HEK293 (cell line): ENCODE measurements around the gene SERTAD4.

ENCODE experiments used
- BCL11A ChIP-seq: fragments of 450-650 bp; formaldehyde crosslinking; IDR thresholded peaks from 2 replicates; pipeline ENCODE4 v1.5.1; 2016; ENCODE audit warnings: low read depth, missing biosample characterization, missing genetic modification characterization
- CTCF ChIP-seq: fragments of 450-650 bp; formaldehyde crosslinking; IDR thresholded peaks from 2 replicates; pipeline ENCODE4 v1.5.1; 2016; ENCODE audit warnings: missing biosample characterization, missing genetic modification characterization
- HIC1 ChIP-seq: fragments of 450-650 bp; formaldehyde crosslinking; IDR thresholded peaks from 2 replicates; pipeline ENCODE4 v1.5.1; 2016; ENCODE audit warnings: missing biosample characterization, missing genetic modification characterization
- IKZF3 ChIP-seq: fragments of 450-650 bp; IDR thresholded peaks from 2 replicates; pipeline ENCODE4 v1.5.0; 2018; ENCODE audit warnings: missing biosample characterization, mild to moderate bottlenecking, missing genetic modification characterization, moderate library complexity
- PRDM10 ChIP-seq: fragments of 450-650 bp; formaldehyde crosslinking; IDR thresholded peaks from 2 replicates; pipeline ENCODE4 v1.5.1; 2016; ENCODE audit warnings: missing biosample characterization, missing genetic modification characterization
- PRDM2 ChIP-seq: fragments of 450-650 bp; formaldehyde crosslinking; IDR thresholded peaks from 2 replicates; pipeline ENCODE4 v1.5.1; 2016; ENCODE audit warnings: missing biosample characterization, missing genetic modification characterization, borderline replicate concordance
- RBAK ChIP-seq: fragments of 450-650 bp; formaldehyde crosslinking; IDR thresholded peaks from 2 replicates; pipeline ENCODE4 v1.5.1; 2016; ENCODE audit warnings: missing biosample characterization, missing genetic modification characterization
- ZBTB11 ChIP-seq: fragments of 450-650 bp; formaldehyde crosslinking; conservative IDR thresholded peaks from 2 replicates; pipeline ENCODE4 v1.5.1; 2016; ENCODE audit warnings: low read depth, missing biosample characterization, missing genetic modification characterization
- ZEB2 ChIP-seq: fragments of 450-650 bp; formaldehyde crosslinking; IDR thresholded peaks from 2 replicates; pipeline ENCODE4 v1.5.1; 2016; ENCODE audit warnings: missing biosample characterization, missing genetic modification characterization
- ZNF138 ChIP-seq: fragments of 450-650 bp; formaldehyde crosslinking; IDR thresholded peaks from 2 replicates; pipeline ENCODE4 v1.5.1; 2016; ENCODE audit warnings: missing biosample characterization, missing genetic modification characterization, borderline replicate concordance
- ZNF155 ChIP-seq: fragments of 450-650 bp; formaldehyde crosslinking; IDR thresholded peaks from 2 replicates; pipeline ENCODE4 v1.5.1; 2016; ENCODE audit warnings: missing biosample characterization, missing genetic modification characterization
- ZNF2 ChIP-seq: fragments of 450-650 bp; formaldehyde crosslinking; IDR thresholded peaks from 2 replicates; pipeline ENCODE4 v1.5.1; 2016; ENCODE audit warnings: missing biosample characterization, missing genetic modification characterization
- ZNF248 ChIP-seq: fragments of 450-650 bp; formaldehyde crosslinking; IDR thresholded peaks from 2 replicates; pipeline ENCODE4 v1.5.1; 2017; ENCODE audit warnings: missing biosample characterization, missing genetic modification characterization
- ZNF423 ChIP-seq: fragments of 450-650 bp; formaldehyde crosslinking; IDR thresholded peaks from 2 replicates; pipeline ENCODE4 v1.5.1; 2016; ENCODE audit warnings: missing biosample characterization, missing genetic modification characterization
- ZNF48 ChIP-seq: fragments of 450-650 bp; formaldehyde crosslinking; IDR thresholded peaks from 2 replicates; pipeline ENCODE4 v1.5.1; 2016; ENCODE audit warnings: missing biosample characterization, missing genetic modification characterization
- ZNF529 ChIP-seq: fragments of 450-650 bp; formaldehyde crosslinking; IDR thresholded peaks from 2 replicates; pipeline ENCODE4 v1.5.1; 2017; ENCODE audit warnings: missing genetic modification characterization, missing biosample characterization; ENCODE audit not compliant: insufficient replicate concordance
- ZNF626 ChIP-seq: fragments of 450-650 bp; sonication (Bioruptor Pico); formaldehyde crosslinking; IDR thresholded peaks from 2 replicates; pipeline ENCODE4 v1.5.1; 2018; ENCODE audit warnings: missing biosample characterization, missing genetic modification characterization, inconsistent platforms
- ZNF792 ChIP-seq: fragments of 450-650 bp; formaldehyde crosslinking; IDR thresholded peaks from 2 replicates; pipeline ENCODE4 v1.5.1; 2016; ENCODE audit warnings: missing biosample characterization, missing genetic modification characterization
- ZNF843 ChIP-seq: fragments of 450-650 bp; formaldehyde crosslinking; IDR thresholded peaks from 2 replicates; pipeline ENCODE4 v1.5.1; 2016; ENCODE audit warnings: missing biosample characterization, missing genetic modification characterization

SERTAD4 gene

GRCh38 chr1:210234329-210234757, 1.7 kb downstream of the SERTAD4 start (continued):
- 0 out of 2 replicates have a peak, but pooled peaks have one; percentile 2 for TF ChIP-seq PRDM10 (tag by site-specific recombination)
- TF ChIP-seq ZEB2, result no peak
- peak; percentile 62 for TF ChIP-seq ZNF2
- no peak for TF ChIP-seq IKZF3 (tag by site-specific recombination)
- no peak for TF ChIP-seq BCL11A (tag by site-specific recombination)
- no peak for TF ChIP-seq ZNF48 (tag by site-specific recombination)
- no peak for TF ChIP-seq ZNF138 (tag by site-specific recombination)
- TF ChIP-seq ZNF843, result 0 out of 2 replicates have a peak, but pooled peaks have one; percentile 7
- no peak for TF ChIP-seq ZNF626 (tag by site-specific recombination)
- no peak for TF ChIP-seq ZNF792 (tag by site-specific recombination)
- no peak for TF ChIP-seq ZNF529 (tag by site-specific recombination)
- TF ChIP-seq ZBTB11 (tag by site-specific recombination), result 0 out of 2 replicates have a peak, but pooled peaks have one; percentile 15
- TF ChIP-seq ZNF248 (tag by site-specific recombination), result no peak
- no peak for TF ChIP-seq ZNF423 (tag by site-specific recombination)
- TF ChIP-seq CTCF, result 0 out of 2 replicates have a peak, but pooled peaks have one; percentile 32
- TF ChIP-seq PRDM2 (tag by site-specific recombination), result no peak
- TF ChIP-seq RBAK (tag by site-specific recombination), result no peak
- TF ChIP-seq HIC1 (tag by site-specific recombination), result no peak; the same call in 1 of the 2 replicates
- no peak for TF ChIP-seq ZNF155 (tag by site-specific recombination)
